HCT116 (cell line): ENCODE results near the gene FMNL1. TPM values are rescaled to one million over a fixed set of nuclear protein-coding genes. Genes with fewer than 3 reads are reported as not detected.

Experiments used
- ATAC-seq: fragments of 200-7000 bp; cut with Tn5 transposase; 2 replicates; pipeline ENCODE4 v1.9.1; 2020; ENCODE audit warnings: mild to moderate bottlenecking, moderate library complexity
- BruUV-seq: library from RNA; stranded (reverse); fragments of 400-500 nt; replicated peaks from 2 replicates; lab custom pipeline; 2021; lab: Mats Ljungman, UMichigan
- CTCF ChIA-PET: fragments of 300-600 bp; sonication (Branson Sonifier 250); formaldehyde crosslinking; loops from one replicate; lab custom pipeline; 2021; ENCODE audit warnings: antibody characterized with exemption; lab: Charles Lee
- POLR2A ChIA-PET: fragments of 300-600, 350-600 bp; sonication (Branson Sonifier 250); formaldehyde crosslinking; loops from one replicate; lab custom pipeline; 2021; ENCODE audit warnings: antibody characterized with exemption; lab: Charles Lee
- RAD21 ChIA-PET, 2 experiments: fragments of 300-600 bp; sonication (Branson Sonifier 250); formaldehyde crosslinking; loops; one replicate each; lab custom pipeline; 2023; ENCODE audit warnings: low total read pairs in 2 of 2; ENCODE audit not compliant: uncharacterized antibody in 2 of 2, unreplicated experiment in 2 of 2, low non-redundant PET in 1 of 2; lab: Charles Lee
- DNase-seq: peaks from one replicate; pipeline ENCODE4 v3.0.0-alpha.2; 2010; ENCODE audit warnings: low read depth, low spot score
- H2AFZ ChIP-seq: fragments of 200-600 bp; shearing (Covaris generic), sonication (generic); 2 replicates; pipeline ENCODE4 v1.6.1; 2017; ENCODE audit warnings: low read depth, mixed run types, mixed read lengths, antibody characterized with exemption, low read length; ENCODE audit not compliant: poor library complexity, severe bottlenecking
- H3K27ac ChIP-seq: 2 replicates; pipeline ENCODE4 v1.5.1; 2012; ENCODE audit warnings: low read depth, low read length
- H3K27me3 ChIP-seq: fragments of 200-600 bp; sonication (generic); 2 replicates; pipeline ENCODE4 v1.6.1; 2016; ENCODE audit warnings: mixed run types, low read length, mixed read lengths; ENCODE audit not compliant: insufficient read depth
- H3K36me3 ChIP-seq, 2 experiments: fragments of 200-500 bp in 1 of 2; fragments of 200-600 bp in 1 of 2; sonication (Bioruptor generic) in 1 of 2; sonication (generic) in 1 of 2; 2 replicates each; pipeline versions ENCODE4 v1.5.1 to v1.6.1; 2014 to 2016; ENCODE audit warnings: low read length in 2 of 2, inconsistent platforms in 1 of 2, mixed read lengths in 1 of 2, mixed run types in 1 of 2; ENCODE audit not compliant: insufficient read depth in 2 of 2, control insufficient read depth in 1 of 2
- H3K4me1 ChIP-seq, 2 experiments: fragments of 200-600 bp in 1 of 2; sonication (generic) in 1 of 2; 2 replicates each; pipeline versions ENCODE4 v1.5.1 to v1.6.1; 2012 to 2017; ENCODE audit warnings: low read length in 2 of 2, inconsistent platforms in 1 of 2, mild to moderate bottlenecking in 1 of 2, mixed read lengths in 1 of 2, mixed run types in 1 of 2, moderate library complexity in 1 of 2; ENCODE audit not compliant: insufficient read depth in 2 of 2, control insufficient read depth in 1 of 2
- H3K4me2 ChIP-seq: fragments of 200-600 bp; sonication (generic); 2 replicates; pipeline ENCODE4 v1.6.1; 2017; ENCODE audit warnings: mixed run types, low read length, mixed read lengths
- H3K4me3 ChIP-seq, 2 experiments: fragments of 200-600 bp in 1 of 2; sonication (generic) in 1 of 2; replicated peaks in 1 of 2; 2 replicates each; pipeline ENCODE4 v1.5.1; 2011 to 2016; ENCODE audit warnings: low read length in 2 of 2, control low read depth in 1 of 2, low read depth in 1 of 2, mild to moderate bottlenecking in 1 of 2, mixed read lengths in 1 of 2, mixed run types in 1 of 2
- H3K79me2 ChIP-seq: fragments of 200-600 bp; sonication (generic); 2 replicates; pipeline ENCODE4 v1.6.1; 2017; ENCODE audit warnings: mild to moderate bottlenecking, mixed run types, low read length, moderate library complexity, mixed read lengths; ENCODE audit not compliant: insufficient read depth
- H3K9ac ChIP-seq: fragments of 200-600 bp; sonication (generic); 2 replicates; pipeline ENCODE4 v1.6.1; 2016; ENCODE audit warnings: low read length, mixed read lengths
- H3K9me2 ChIP-seq: fragments of 200-600 bp; sonication (generic), shearing (Covaris generic); 2 replicates; pipeline ENCODE4 v1.6.1; 2017; ENCODE audit warnings: mixed run types, mild to moderate bottlenecking, moderate library complexity; ENCODE audit not compliant: insufficient read depth
- H3K9me3 ChIP-seq, 2 experiments: fragments of 200-500 bp in 1 of 2; fragments of 200-600 bp in 1 of 2; sonication (Bioruptor generic) in 1 of 2; sonication (generic) in 1 of 2; 2 replicates each; pipeline ENCODE4 v1.6.1; 2014 to 2017; ENCODE audit warnings: low read length in 2 of 2, mixed read lengths in 2 of 2, inconsistent platforms in 1 of 2, low read depth in 1 of 2, mild to moderate bottlenecking in 1 of 2, mixed run types in 1 of 2, moderate library complexity in 1 of 2; ENCODE audit not compliant: control insufficient read depth in 1 of 2, insufficient read depth in 1 of 2
- H4K20me1 ChIP-seq: fragments of 200-600 bp; sonication (generic), shearing (Covaris generic); 2 replicates; pipeline ENCODE4 v1.6.1; 2017; ENCODE audit warnings: mixed run types, mild to moderate bottlenecking, moderate library complexity; ENCODE audit not compliant: insufficient read depth
- CBX3 ChIP-seq: IDR thresholded peaks from 2 replicates; pipeline ENCODE4 v1.6.1; 2012; ENCODE audit warnings: low read depth
- CEBPB ChIP-seq: IDR thresholded peaks from 2 replicates; pipeline ENCODE4 v1.6.1; 2012; ENCODE audit warnings: low read depth
- CTCF ChIP-seq, 3 experiments: fragments of 200-600 bp in 1 of 3; sonication (generic) in 1 of 3; IDR thresholded peaks in 2 of 3; conservative IDR thresholded peaks in 1 of 3; 2 replicates each; pipeline ENCODE4 v1.5.1; 2012 to 2017; ENCODE audit warnings: low read depth in 2 of 3, low read length in 2 of 3, antibody characterized with exemption in 1 of 3, borderline replicate concordance in 1 of 3, control low read depth in 1 of 3, mild to moderate bottlenecking in 1 of 3, mixed read lengths in 1 of 3, mixed run types in 1 of 3, moderate library complexity in 1 of 3; ENCODE audit not compliant: insufficient read depth in 1 of 3
- EGR1 ChIP-seq: IDR thresholded peaks from 2 replicates; pipeline ENCODE4 v1.6.1; 2012; ENCODE audit warnings: low read depth
- EZH2 ChIP-seq: fragments of 200-600 bp; sonication (generic); IDR thresholded peaks from 2 replicates; pipeline ENCODE4 v1.6.1; 2017; ENCODE audit warnings: antibody characterized with exemption, mixed run types
- EZH2phosphoT487 ChIP-seq: fragments of 200-600 bp; IDR thresholded peaks from 2 replicates; pipeline ENCODE4 v1.6.1; 2018; ENCODE audit warnings: antibody characterized with exemption, borderline replicate concordance
- FOSL1 ChIP-seq: IDR thresholded peaks from 2 replicates; pipeline ENCODE4 v1.6.1; 2012; ENCODE audit warnings: low read depth
- JUND ChIP-seq: IDR thresholded peaks from 2 replicates; pipeline ENCODE4 v1.6.1; 2012
- POLR2A ChIP-seq: IDR thresholded peaks from 2 replicates; pipeline ENCODE4 v1.7.0; 2011; ENCODE audit warnings: borderline replicate concordance; ENCODE audit not compliant: insufficient read depth, insufficient read length; ENCODE audit errors: extremely low read depth
- POLR2AphosphoS5 ChIP-seq: IDR thresholded peaks from 2 replicates; pipeline ENCODE4 v1.6.1; 2011; ENCODE audit warnings: mild to moderate bottlenecking, low read depth, low read length, moderate library complexity
- RAD21 ChIP-seq: IDR thresholded peaks from 2 replicates; pipeline ENCODE4 v1.6.1; 2012; ENCODE audit warnings: low read depth, mild to moderate bottlenecking
- REST ChIP-seq: IDR thresholded peaks from 2 replicates; pipeline ENCODE4 v1.6.1; 2012; ENCODE audit warnings: low read depth
- SP1 ChIP-seq: IDR thresholded peaks from 2 replicates; pipeline ENCODE4 v1.6.1; 2012; ENCODE audit warnings: low read depth
- SRF ChIP-seq: IDR thresholded peaks from 2 replicates; pipeline ENCODE4 v1.6.1; 2012; ENCODE audit warnings: low read depth
- ZFX ChIP-seq: fragments of 450-650 bp; IDR thresholded peaks from 2 replicates; pipeline ENCODE4 v1.6.1; 2017
- ZNF274 ChIP-seq: fragments of 200-500 bp; sonication (Bioruptor generic); IDR thresholded peaks from 2 replicates; pipeline ENCODE4 v1.6.1; 2014; ENCODE audit warnings: mild to moderate bottlenecking, low read depth, low read length, inconsistent platforms
- intact Hi-C: fragments of 100-400 bp; cut with micrococcal nuclease; formaldehyde crosslinking; loops from 2 replicates; pipeline ENCODE4 v1.10.0; 2022
- total RNA-seq: library from RNA; stranded (reverse); gene quantifications from one replicate; pipeline ENCODE4 v1.2.1, GENCODE V29; 2021; ENCODE audit not compliant: unreplicated experiment
- TF ChIP-seq, protein P1 (sequence below): IDR thresholded peaks from 2 replicates; pipeline ENCODE4 v1.6.1; 2011; ENCODE audit warnings: mild to moderate bottlenecking, low read length, moderate library complexity; ENCODE audit not compliant: insufficient replicate concordance; ENCODE audit errors: extremely low read depth
- TF ChIP-seq, protein P2 (sequence below): IDR thresholded peaks from 2 replicates; pipeline ENCODE4 v1.6.1; 2012
- TF ChIP-seq, protein P3 (sequence below): IDR thresholded peaks from 2 replicates; pipeline ENCODE4 v1.6.1; 2012

Gene FMNL1
- total RNA-seq, 1 experiment from 2014 or later, result 8.2 TPM

GRCh38 chr17:45294506-45294905, 72.8 kb downstream of the FMNL1 start:
- no peak for ATAC-seq
- no peak for DNase-seq
- Histone ChIP-seq H3K27me3 (no peaks in the 10 kb centered on the region), H3K27ac (peak overlapping the region; percentile 16; the same call in 1 of the 2 replicates), H2AFZ (no peak overlapping the region), H4K20me1 (peaks cover 20% of the 10 kb centered on the region; the same call in 1 of the 2 replicates), H3K4me1 (peaks cover 37 to 71% of the 10 kb centered on the region in 2 experiments), H3K79me2 (peaks cover 98% of the 10 kb centered on the region), H3K9me3 (no peaks in the 10 kb centered on the region), H3K4me3 (0 out of 4 replicates have a peak overlapping the region, but pooled peaks of 1 of the 2 experiments have one; percentile 9)
- BruUV-seq, result no TSS peak
- CTCF ChIA-PET, result interaction anchor here (0.8 to 1.6 kb wide), 3 partner anchors 18 to 558 kb away, joined by 3 to 10 read pairs (median 3); no protein-coding TSS in a partner anchor
- RAD21 ChIA-PET, result no interaction called here
- intact Hi-C loops, result no loop called here
- TF ChIP-seq CBX3 (no peak), FOSL1 (no peak), CEBPB (no peak), CTCF (IDR thresholded peaks at IDR 0.05 in 2 of 3, conservative IDR thresholded peaks at IDR 0.05 in 1 of 3; ENCODE audit: borderline replicate concordance in 1 of 3, insufficient read depth in 1 of 3, low read depth in 2 of 3, low read length in 2 of 3) (no peak), JUND (no peak), ZNF274 (no peak), ZFX (no peak), EGR1 (no peak), SP1 (no peak), REST (no peak), EZH2phosphoT487 (no peak), POLR2A (no peak), SRF (no peak), EZH2 (no peak), RAD21 (no peak), POLR2AphosphoS5 (no peak)
- TF ChIP-seq, protein P1, sequence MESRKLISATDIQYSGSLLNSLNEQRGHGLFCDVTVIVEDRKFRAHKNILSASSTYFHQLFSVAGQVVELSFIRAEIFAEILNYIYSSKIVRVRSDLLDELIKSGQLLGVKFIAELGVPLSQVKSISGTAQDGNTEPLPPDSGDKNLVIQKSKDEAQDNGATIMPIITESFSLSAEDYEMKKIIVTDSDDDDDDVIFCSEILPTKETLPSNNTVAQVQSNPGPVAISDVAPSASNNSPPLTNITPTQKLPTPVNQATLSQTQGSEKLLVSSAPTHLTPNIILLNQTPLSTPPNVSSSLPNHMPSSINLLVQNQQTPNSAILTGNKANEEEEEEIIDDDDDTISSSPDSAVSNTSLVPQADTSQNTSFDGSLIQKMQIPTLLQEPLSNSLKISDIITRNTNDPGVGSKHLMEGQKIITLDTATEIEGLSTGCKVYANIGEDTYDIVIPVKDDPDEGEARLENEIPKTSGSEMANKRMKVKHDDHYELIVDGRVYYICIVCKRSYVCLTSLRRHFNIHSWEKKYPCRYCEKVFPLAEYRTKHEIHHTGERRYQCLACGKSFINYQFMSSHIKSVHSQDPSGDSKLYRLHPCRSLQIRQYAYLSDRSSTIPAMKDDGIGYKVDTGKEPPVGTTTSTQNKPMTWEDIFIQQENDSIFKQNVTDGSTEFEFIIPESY, result no peak
- TF ChIP-seq, protein P2, sequence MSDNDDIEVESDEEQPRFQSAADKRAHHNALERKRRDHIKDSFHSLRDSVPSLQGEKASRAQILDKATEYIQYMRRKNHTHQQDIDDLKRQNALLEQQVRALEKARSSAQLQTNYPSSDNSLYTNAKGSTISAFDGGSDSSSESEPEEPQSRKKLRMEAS, result no peak
- TF ChIP-seq, protein P3, sequence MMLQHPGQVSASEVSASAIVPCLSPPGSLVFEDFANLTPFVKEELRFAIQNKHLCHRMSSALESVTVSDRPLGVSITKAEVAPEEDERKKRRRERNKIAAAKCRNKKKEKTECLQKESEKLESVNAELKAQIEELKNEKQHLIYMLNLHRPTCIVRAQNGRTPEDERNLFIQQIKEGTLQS, result no peak
- TF ChIP-seq, all 23 proteins: peak for 0
- peaks cover 5 to 31% of the 10 kb centered on the region in 2 experiments; a peak in 1 of 4 replicates for H3K36me3 ChIP-seq
- H3K9ac ChIP-seq, result peak overlapping the region; percentile 44; the same call in 1 of the 2 replicates
- POLR2A ChIA-PET, result interaction anchor here (0.9 to 1.4 kb wide), 2 partner anchors 17 to 23 kb away, joined by 3 to 4 read pairs; partner anchors contain the start of gene MAP3K14
- H3K4me2 ChIP-seq, result peak overlapping the region; percentile 73
- no peaks in the 10 kb centered on the region for H3K9me2 ChIP-seq
